Measurements from ENCODE around the gene COL4A2. TPM values are rescaled to one million over a fixed set of nuclear protein-coding genes. Genes with fewer than 3 reads are reported as not detected.

COL4A2 gene
- total RNA-seq, 1 donor from 2014 or later: 511 TPM

- Histone ChIP-seq H3K4me1 (ENCODE audit: control insufficient read depth in 3 of 3, insufficient read depth in 3 of 3, low read length in 3 of 3) (peaks cover 11 to 45% (median 34%) of the 10 kb centered on the region in 3 donors), H3K9ac (ENCODE audit: low read depth in 1 of 3, low read length in 3 of 3) (no peak overlapping the region), H3K27ac (ENCODE audit: low read depth, low read length) (peak overlapping the region; percentile 60), H3K9me3 (ENCODE audit: control insufficient read depth in 3 of 3, low read length in 3 of 3) (no peaks in the 10 kb centered on the region), H3K27me3 (ENCODE audit: control insufficient read depth in 3 of 3, insufficient read depth in 3 of 3, low read length in 3 of 3) (no peaks in the 10 kb centered on the region), H3K36me3 (ENCODE audit: control insufficient read depth in 3 of 3, insufficient read depth in 3 of 3, low read length in 3 of 3) (peaks cover 0 to 5% (median 5%) of the 10 kb centered on the region in 3 donors), H3K4me3 (ENCODE audit: low read length in 3 of 3) (no peak overlapping the region)
Observed at GRCh38 chr13:110519506-110519905, 212.4 kb downstream of the COL4A2 start.

- Histone ChIP-seq H3K27me3 (ENCODE audit: control insufficient read depth in 3 of 3, insufficient read depth in 3 of 3, low read length in 3 of 3) (no peaks in the 10 kb centered on the region), H3K4me1 (ENCODE audit: control insufficient read depth in 3 of 3, insufficient read depth in 3 of 3, low read length in 3 of 3) (peaks cover 11 to 56% (median 45%) of the 10 kb centered on the region in 3 donors), H3K27ac (ENCODE audit: low read depth, low read length) (peak overlapping the region; percentile 60), H3K4me3 (ENCODE audit: low read length in 3 of 3) (no peak overlapping the region), H3K9ac (ENCODE audit: low read depth in 1 of 3, low read length in 3 of 3) (peak overlapping the region in 2 of 3 donors; percentile 32 to 41), H3K36me3 (ENCODE audit: control insufficient read depth in 3 of 3, insufficient read depth in 3 of 3, low read length in 3 of 3) (peaks cover 0 to 5% (median 5%) of the 10 kb centered on the region in 3 donors), H3K9me3 (ENCODE audit: control insufficient read depth in 3 of 3, low read length in 3 of 3) (no peaks in the 10 kb centered on the region)
Observed at GRCh38 chr13:110520431-110521295, 213.6 kb downstream of the COL4A2 start.

- Histone ChIP-seq H3K4me1 (ENCODE audit: control insufficient read depth in 3 of 3, insufficient read depth in 3 of 3, low read length in 3 of 3) (peaks cover 11 to 62% (median 52%) of the 10 kb centered on the region in 3 donors), H3K36me3 (ENCODE audit: control insufficient read depth in 3 of 3, insufficient read depth in 3 of 3, low read length in 3 of 3) (peaks cover 0 to 5% (median 5%) of the 10 kb centered on the region in 3 donors), H3K9ac (ENCODE audit: low read depth in 1 of 3, low read length in 3 of 3) (peak overlapping the region in 2 of 3 donors; percentile 32 to 41), H3K4me3 (ENCODE audit: low read length in 3 of 3) (no peak overlapping the region), H3K27ac (ENCODE audit: low read depth, low read length) (peak overlapping the region; percentile 60), H3K27me3 (ENCODE audit: control insufficient read depth in 3 of 3, insufficient read depth in 3 of 3, low read length in 3 of 3) (no peaks in the 10 kb centered on the region), H3K9me3 (ENCODE audit: control insufficient read depth in 3 of 3, low read length in 3 of 3) (no peaks in the 10 kb centered on the region)
Observed at GRCh38 chr13:110521296-110521680, 214.2 kb downstream of the COL4A2 start.

GRCh38 chr13:110521946-110522345, 214.9 kb downstream of the COL4A2 start:
- Histone ChIP-seq H3K9me3 (ENCODE audit: control insufficient read depth in 3 of 3, low read length in 3 of 3) (no peaks in the 10 kb centered on the region), H3K36me3 (ENCODE audit: control insufficient read depth in 3 of 3, insufficient read depth in 3 of 3, low read length in 3 of 3) (peaks cover 0 to 5% (median 5%) of the 10 kb centered on the region in 3 donors), H3K27ac (ENCODE audit: low read depth, low read length) (peak overlapping the region; percentile 60), H3K9ac (ENCODE audit: low read depth in 1 of 3, low read length in 3 of 3) (no peak overlapping the region), H3K4me1 (ENCODE audit: control insufficient read depth in 3 of 3, insufficient read depth in 3 of 3, low read length in 3 of 3) (peaks cover 11 to 69% (median 58%) of the 10 kb centered on the region in 3 donors), H3K27me3 (ENCODE audit: control insufficient read depth in 3 of 3, insufficient read depth in 3 of 3, low read length in 3 of 3) (no peaks in the 10 kb centered on the region), H3K4me3 (ENCODE audit: low read length in 3 of 3) (no peak overlapping the region)

- Histone ChIP-seq H3K9ac (ENCODE audit: low read depth in 1 of 3, low read length in 3 of 3) (no peak overlapping the region), H3K9me3 (ENCODE audit: control insufficient read depth in 3 of 3, low read length in 3 of 3) (no peaks in the 10 kb centered on the region), H3K27ac (ENCODE audit: low read depth, low read length) (no peak overlapping the region), H3K4me1 (ENCODE audit: control insufficient read depth in 3 of 3, insufficient read depth in 3 of 3, low read length in 3 of 3) (peaks cover 11 to 76% (median 66%) of the 10 kb centered on the region in 3 donors), H3K36me3 (ENCODE audit: control insufficient read depth in 3 of 3, insufficient read depth in 3 of 3, low read length in 3 of 3) (peaks cover 0 to 5% (median 5%) of the 10 kb centered on the region in 3 donors), H3K27me3 (ENCODE audit: control insufficient read depth in 3 of 3, insufficient read depth in 3 of 3, low read length in 3 of 3) (no peaks in the 10 kb centered on the region), H3K4me3 (ENCODE audit: low read length in 3 of 3) (no peak overlapping the region)
Observed at GRCh38 chr13:110522721-110523120, 215.6 kb downstream of the COL4A2 start.

- no peak overlapping the region for H3K27ac ChIP-seq (ENCODE audit: low read depth, low read length)
- no peaks in the 10 kb centered on the region for H3K9me3 ChIP-seq (ENCODE audit: control insufficient read depth in 3 of 3, low read length in 3 of 3)
- H3K4me1 ChIP-seq (ENCODE audit: control insufficient read depth in 3 of 3, insufficient read depth in 3 of 3, low read length in 3 of 3): peaks cover 11 to 72% (median 66%) of the 10 kb centered on the region in 3 donors
- H3K4me3 ChIP-seq (ENCODE audit: low read length in 3 of 3): no peak overlapping the region
- H3K27me3 ChIP-seq (ENCODE audit: control insufficient read depth in 3 of 3, insufficient read depth in 3 of 3, low read length in 3 of 3): no peaks in the 10 kb centered on the region
- H3K36me3 ChIP-seq (ENCODE audit: control insufficient read depth in 3 of 3, insufficient read depth in 3 of 3, low read length in 3 of 3): peaks cover 0 to 5% (median 5%) of the 10 kb centered on the region in 3 donors
- no peak overlapping the region for H3K9ac ChIP-seq (ENCODE audit: low read depth in 1 of 3, low read length in 3 of 3)
Observed at GRCh38 chr13:110523180-110523579, 216.1 kb downstream of the COL4A2 start.

- H3K27ac ChIP-seq (ENCODE audit: low read depth, low read length): peak overlapping the region; percentile 33
- peak overlapping the region in 1 of 3 donors; percentile 49 for H3K4me3 ChIP-seq (ENCODE audit: low read length in 3 of 3)
- H3K9ac ChIP-seq (ENCODE audit: low read depth in 1 of 3, low read length in 3 of 3): peak overlapping the region in 2 of 3 donors; percentile 23 to 76
- peaks cover 11 to 69% (median 62%) of the 10 kb centered on the region in 3 donors for H3K4me1 ChIP-seq (ENCODE audit: control insufficient read depth in 3 of 3, insufficient read depth in 3 of 3, low read length in 3 of 3)
- H3K9me3 ChIP-seq (ENCODE audit: control insufficient read depth in 3 of 3, low read length in 3 of 3): no peaks in the 10 kb centered on the region
- no peaks in the 10 kb centered on the region for H3K27me3 ChIP-seq (ENCODE audit: control insufficient read depth in 3 of 3, insufficient read depth in 3 of 3, low read length in 3 of 3)
- H3K36me3 ChIP-seq (ENCODE audit: control insufficient read depth in 3 of 3, insufficient read depth in 3 of 3, low read length in 3 of 3): peaks cover 0 to 5% (median 5%) of the 10 kb centered on the region in 3 donors
Observed at GRCh38 chr13:110523838-110524540, 216.9 kb downstream of the COL4A2 start.

- Histone ChIP-seq H3K36me3 (ENCODE audit: control insufficient read depth in 3 of 3, insufficient read depth in 3 of 3, low read length in 3 of 3) (peaks cover 0 to 5% (median 3%) of the 10 kb centered on the region in 3 donors), H3K27me3 (ENCODE audit: control insufficient read depth in 3 of 3, insufficient read depth in 3 of 3, low read length in 3 of 3) (no peaks in the 10 kb centered on the region), H3K9ac (ENCODE audit: low read depth in 1 of 3, low read length in 3 of 3) (peak overlapping the region in 2 of 3 donors; percentile 23 to 76), H3K4me3 (ENCODE audit: low read length in 3 of 3) (peak overlapping the region in 1 of 3 donors; percentile 49), H3K4me1 (ENCODE audit: control insufficient read depth in 3 of 3, insufficient read depth in 3 of 3, low read length in 3 of 3) (peaks cover 11 to 64% (median 62%) of the 10 kb centered on the region in 3 donors), H3K27ac (ENCODE audit: low read depth, low read length) (peak overlapping the region; percentile 33), H3K9me3 (ENCODE audit: control insufficient read depth in 3 of 3, low read length in 3 of 3) (no peaks in the 10 kb centered on the region)
Observed at GRCh38 chr13:110524541-110525257, 217.6 kb downstream of the COL4A2 start.

Measured in skeletal muscle tissue (tissue), 4 donors.